GM18868 (cell line): ENCODE measurements around the gene JMJD1C.

Experiments used
- ATAC-seq: cut with Tn5 transposase; IDR thresholded peaks from one replicate; pipeline ENCODE4 v1.9.1; 2021; ENCODE audit warnings: mild to moderate bottlenecking, moderate library complexity; ENCODE audit not compliant: unreplicated experiment

The JMJD1C gene

GRCh38 chr10:63483983-63484382 is 18.2 kb upstream of the JMJD1C start:
- no peak for ATAC-seq

GRCh38 chr10:63481815-63482421 is 16.1 kb upstream of the JMJD1C start:
- ATAC-seq = no peak

- no peak for ATAC-seq
These were observed 14.5 kb upstream of the JMJD1C start for GRCh38 chr10:63480237-63480636.

- no peak for ATAC-seq
These were observed 12.8 kb upstream of the JMJD1C start for GRCh38 chr10:63478564-63478963.

- no peak for ATAC-seq
These were observed 12.2 kb upstream of the JMJD1C start for GRCh38 chr10:63477927-63478326.

GRCh38 chr10:63474488-63474887 is 8.7 kb upstream of the JMJD1C start:
- no peak for ATAC-seq

- no peak for ATAC-seq
These were observed 5.2 kb upstream of the JMJD1C start for GRCh38 chr10:63470928-63471327.

GRCh38 chr10:63468947-63469346 is 3.2 kb upstream of the JMJD1C start:
- no peak for ATAC-seq

- no peak for ATAC-seq
These were observed 2.1 kb upstream of the JMJD1C start for GRCh38 chr10:63467841-63468240.

GRCh38 chr10:63466144-63466935 is 563 bp upstream of the JMJD1C start:
- ATAC-seq = peak; percentile 26

GRCh38 chr10:63464402-63465292 is 1.1 kb downstream of the JMJD1C start:
- peak; percentile 48 for ATAC-seq

GRCh38 chr10:63462442-63462841 is 3.3 kb downstream of the JMJD1C start:
- no peak for ATAC-seq

GRCh38 chr10:63458177-63458576 is 7.6 kb downstream of the JMJD1C start:
- ATAC-seq = no peak

- no peak for ATAC-seq
These were observed 8.2 kb downstream of the JMJD1C start for GRCh38 chr10:63457594-63457993.

- no peak for ATAC-seq
These were observed 9.2 kb downstream of the JMJD1C start for GRCh38 chr10:63456437-63457210.

- ATAC-seq = no peak
These were observed 10.3 kb downstream of the JMJD1C start for GRCh38 chr10:63455507-63455906.

GRCh38 chr10:63454631-63455030 is 11.1 kb downstream of the JMJD1C start:
- ATAC-seq = no peak

GRCh38 chr10:63452524-63452923 is 13.3 kb downstream of the JMJD1C start:
- no peak for ATAC-seq

GRCh38 chr10:63446716-63447440 is 18.9 kb downstream of the JMJD1C start:
- ATAC-seq = no peak

- ATAC-seq = no peak
These were observed 24.4 kb downstream of the JMJD1C start for GRCh38 chr10:63441404-63441803.
